GM12892 (cell line): ENCODE results near the gene SIM2.

ENCODE experiments used
- POLR2A ChIP-seq: IDR thresholded peaks from 2 replicates; pipeline ENCODE4 v1.6.1; 2011; ENCODE audit warnings: low read depth, low read length, control low read depth
- TAF1 ChIP-seq: IDR thresholded peaks from 2 replicates; pipeline ENCODE4 v1.6.1; 2011; ENCODE audit warnings: low read depth, mild to moderate bottlenecking, control low read depth, low read length, borderline replicate concordance

GRCh38 chr21:36732217-36732616, 33.3 kb downstream of the SIM2 start:
- TF ChIP-seq POLR2A = no peak
- no peak for TF ChIP-seq TAF1
